PFSK-1 (cell line): ENCODE results near the gene MRAS.

ENCODE experiments used
- FOXP2 ChIP-seq: optimal IDR thresholded peaks from 2 replicates; pipeline ENCODE3; 2011; ENCODE audit warnings: borderline replicate concordance, control low read depth, inconsistent platforms; ENCODE audit not compliant: insufficient read depth; ENCODE audit errors: extremely low read length, extremely low read depth
- POLR2AphosphoS5 ChIP-seq: IDR thresholded peaks from 2 replicates; pipeline ENCODE4 v1.6.1; 2012; ENCODE audit warnings: low read depth, mild to moderate bottlenecking, control low read depth, low read length, moderate library complexity
- REST ChIP-seq, 2 experiments: IDR thresholded peaks; 2 replicates each; pipeline versions ENCODE4 v1.6.1 to v1.8.0; 2011 to 2012; ENCODE audit warnings: low read depth in 2 of 2, low read length in 2 of 2, control low read depth in 1 of 2, inconsistent platforms in 1 of 2, mild to moderate bottlenecking in 1 of 2, moderate library complexity in 1 of 2; ENCODE audit not compliant: insufficient read depth in 1 of 2
- SIN3A ChIP-seq: IDR thresholded peaks from 2 replicates; pipeline ENCODE4 v1.6.1; 2012; ENCODE audit warnings: mild to moderate bottlenecking, low read length, moderate library complexity, borderline replicate concordance; ENCODE audit not compliant: insufficient read depth
- TAF1 ChIP-seq: IDR thresholded peaks from 2 replicates; pipeline ENCODE4 v1.6.1; 2012; ENCODE audit warnings: low read length, control low read depth, borderline replicate concordance; ENCODE audit not compliant: insufficient read depth

Gene MRAS

GRCh38 chr3:138377804-138378203 lies 29.4 kb downstream of the MRAS start:
- TF ChIP-seq REST (IDR thresholded peaks at IDR 0.05; ENCODE audit: insufficient read depth in 1 of 2, low read depth in 2 of 2, low read length in 2 of 2) (no peak), SIN3A (no peak), TAF1 (no peak), FOXP2 (no peak), POLR2AphosphoS5 (no peak)

- TF ChIP-seq TAF1 = no peak
- no peak for TF ChIP-seq REST (IDR thresholded peaks at IDR 0.05; ENCODE audit: insufficient read depth in 1 of 2, low read depth in 2 of 2, low read length in 2 of 2)
- TF ChIP-seq SIN3A = no peak
- TF ChIP-seq POLR2AphosphoS5 = no peak
- TF ChIP-seq FOXP2 = no peak
Observed at GRCh38 chr3:138378331-138378730, 30.0 kb downstream of the MRAS start.

GRCh38 chr3:138378990-138379389 lies 30.6 kb downstream of the MRAS start:
- TF ChIP-seq POLR2AphosphoS5 = no peak
- no peak for TF ChIP-seq TAF1
- TF ChIP-seq SIN3A = no peak
- TF ChIP-seq REST (IDR thresholded peaks at IDR 0.05; ENCODE audit: insufficient read depth in 1 of 2, low read depth in 2 of 2, low read length in 2 of 2) = no peak

GRCh38 chr3:138381413-138381901 lies 33.1 kb downstream of the MRAS start:
- TF ChIP-seq FOXP2 (no peak), REST (IDR thresholded peaks at IDR 0.05; ENCODE audit: insufficient read depth in 1 of 2, low read depth in 2 of 2, low read length in 2 of 2) (no peak), POLR2AphosphoS5 (no peak), SIN3A (no peak), TAF1 (no peak)

GRCh38 chr3:138381950-138382715 lies 33.8 kb downstream of the MRAS start:
- TF ChIP-seq SIN3A (no peak), POLR2AphosphoS5 (no peak), TAF1 (no peak), REST (IDR thresholded peaks at IDR 0.05; ENCODE audit: insufficient read depth in 1 of 2, low read depth in 2 of 2, low read length in 2 of 2) (no peak), FOXP2 (no peak)
